OCI-LY7 (cell line): Measurements from ENCODE around the gene AKAP8L. TPM values are rescaled to one million over a fixed set of nuclear protein-coding genes. Genes with fewer than 3 reads are reported as not detected.

Experiments used
- BruUV-seq: library from RNA; stranded (reverse); fragments of 400-500 nt; replicated peaks from 2 replicates; lab custom pipeline; 2021; lab: Mats Ljungman, UMichigan
- CTCF ChIA-PET: fragments of 300-600 bp; sonication (Branson Sonifier 250); formaldehyde crosslinking; loops from one replicate; lab custom pipeline; 2022; ENCODE audit warnings: antibody characterized with exemption; ENCODE audit not compliant: unreplicated experiment; lab: Charles Lee
- POLR2A ChIA-PET: fragments of 300-600 bp; sonication (Branson Sonifier 250); formaldehyde crosslinking; loops from one replicate; lab custom pipeline; 2022; ENCODE audit warnings: antibody characterized with exemption; lab: Charles Lee
- DNase-seq: peaks from one replicate; pipeline ENCODE4 v3.0.0-alpha.2; 2015; ENCODE audit warnings: low spot score
- H2AFZ ChIP-seq: fragments of 200-600 bp; sonication (generic), shearing (Covaris generic); 2 replicates; pipeline ENCODE4 v1.6.1; 2014; ENCODE audit warnings: mild to moderate bottlenecking, antibody characterized with exemption, low read length, moderate library complexity
- H3K27ac ChIP-seq: fragments of 200-600 bp; sonication (generic); 2 replicates; pipeline ENCODE4 v1.5.1; 2014; ENCODE audit warnings: mixed run types, low read depth, mild to moderate bottlenecking, moderate library complexity, low read length, inconsistent platforms; ENCODE audit not compliant: poor library complexity, severe bottlenecking
- H3K36me3 ChIP-seq: fragments of 200-600 bp; sonication (generic); 2 replicates; pipeline ENCODE4 v1.6.1; 2014; ENCODE audit warnings: mild to moderate bottlenecking, antibody characterized with exemption, low read length, moderate library complexity, mixed read lengths; ENCODE audit not compliant: insufficient read depth
- H3K4me1 ChIP-seq: fragments of 200-600 bp; sonication (generic); 2 replicates; pipeline ENCODE4 v1.5.1; 2014; ENCODE audit warnings: mild to moderate bottlenecking, low read length; ENCODE audit not compliant: insufficient read depth, poor library complexity, severe bottlenecking
- H3K4me2 ChIP-seq: fragments of 200-600 bp; sonication (generic); 2 replicates; pipeline ENCODE4 v1.6.1; 2014; ENCODE audit warnings: mild to moderate bottlenecking, low read length
- H3K4me3 ChIP-seq: fragments of 200-600 bp; sonication (generic); 2 replicates; pipeline ENCODE4 v1.5.1; 2014; ENCODE audit warnings: mild to moderate bottlenecking, low read depth, low read length; ENCODE audit not compliant: poor library complexity, severe bottlenecking
- H3K79me2 ChIP-seq: fragments of 200-600 bp; sonication (generic); 2 replicates; pipeline ENCODE4 v1.6.1; 2016; ENCODE audit warnings: low read depth, mild to moderate bottlenecking, low read length, moderate library complexity, mixed read lengths; ENCODE audit not compliant: insufficient read depth
- H3K9me2 ChIP-seq: fragments of 200-600 bp; sonication (generic); 2 replicates; pipeline ENCODE4 v1.6.1; 2016; ENCODE audit warnings: mild to moderate bottlenecking, low read length, mixed read lengths; ENCODE audit not compliant: insufficient read depth
- H3K9me3 ChIP-seq: fragments of 200-600 bp; sonication (generic); 2 replicates; pipeline ENCODE4 v1.6.1; 2014; ENCODE audit warnings: mild to moderate bottlenecking, mixed run types, low read length, mixed read lengths
- H4K20me1 ChIP-seq: fragments of 200-600 bp; sonication (generic); 2 replicates; pipeline ENCODE4 v1.6.1; 2014; ENCODE audit warnings: mild to moderate bottlenecking, antibody characterized with exemption, low read length, moderate library complexity, mixed read lengths; ENCODE audit not compliant: insufficient read depth
- EZH2phosphoT487 ChIP-seq: fragments of 200-600 bp; sonication (generic); IDR thresholded peaks from 2 replicates; pipeline ENCODE4 v1.6.1; 2018; ENCODE audit warnings: low read depth, borderline replicate concordance, mild to moderate bottlenecking, mixed run types, antibody characterized with exemption, low read length, moderate library complexity, mixed read lengths
- intact Hi-C: fragments of 100-400 bp; cut with micrococcal nuclease; formaldehyde crosslinking; loops from one replicate; pipeline ENCODE4 v1.10.0; 2022; ENCODE audit not compliant: unreplicated experiment
- total RNA-seq, 2 experiments: library from RNA; depleted of rRNA in 1 of 2; stranded (reverse); fragments of >200 nt in 1 of 2; shearing (Covaris generic) in 1 of 2; gene quantifications; 2 replicates each; pipeline ENCODE4 v1.2.3, GENCODE V29; 2014 to 2022
- TF ChIP-seq, protein P1 (sequence below): fragments of 200-600 bp; sonication (generic); conservative IDR thresholded peaks from 2 replicates; pipeline ENCODE4 v1.5.1; 2014; ENCODE audit warnings: mild to moderate bottlenecking, antibody characterized with exemption, low read length, moderate library complexity, mixed read lengths

Gene AKAP8L
- total RNA-seq, 2 experiments from 2014 or later = 119 to 124 TPM

DNA sequence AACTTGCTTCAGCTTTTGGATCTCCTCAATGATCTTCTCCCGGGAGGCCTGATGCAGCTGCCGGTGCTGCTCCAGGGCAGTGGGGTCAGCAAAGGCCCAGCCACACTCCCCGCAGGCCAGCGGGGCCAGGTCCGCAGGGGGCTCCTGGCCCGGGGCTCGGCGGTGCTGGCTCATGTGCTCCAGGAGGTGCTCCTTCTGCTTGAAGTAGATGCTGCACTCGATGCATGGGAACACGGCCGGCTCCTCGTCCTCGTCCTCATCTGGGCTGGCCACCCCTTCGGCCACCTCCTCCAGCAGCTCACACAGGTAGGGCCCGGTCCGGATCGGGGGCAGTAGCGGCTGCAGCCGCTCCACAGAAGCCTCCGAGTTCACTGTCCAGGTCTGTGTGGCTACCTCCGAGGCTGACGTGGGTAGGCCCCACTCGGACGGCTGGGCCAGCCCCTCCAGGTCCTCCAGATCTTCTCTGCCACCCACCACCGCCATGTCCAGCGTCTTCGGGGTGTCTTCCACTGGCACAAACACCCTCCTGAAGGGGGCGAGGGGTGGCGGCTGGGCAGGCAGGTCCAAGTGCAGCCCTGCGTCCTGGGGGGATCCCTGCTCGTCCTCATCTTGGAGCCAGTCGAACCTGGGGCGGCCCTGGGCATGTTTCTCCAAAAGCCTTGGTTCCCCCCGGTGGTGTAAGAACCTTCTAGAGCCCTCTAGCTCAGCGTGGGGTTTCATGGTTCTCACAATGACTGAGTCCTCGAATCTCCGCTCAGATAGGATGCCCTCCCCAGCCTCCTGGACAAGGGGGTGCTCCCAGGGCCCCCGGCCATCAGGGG lies 21.2 kb upstream of the AKAP8L start:
- no TSS peak for BruUV-seq
- no peaks in the 10 kb centered on the region for H3K36me3 ChIP-seq
- no peaks in the 10 kb centered on the region for H3K79me2 ChIP-seq
- TF ChIP-seq, protein P1, sequence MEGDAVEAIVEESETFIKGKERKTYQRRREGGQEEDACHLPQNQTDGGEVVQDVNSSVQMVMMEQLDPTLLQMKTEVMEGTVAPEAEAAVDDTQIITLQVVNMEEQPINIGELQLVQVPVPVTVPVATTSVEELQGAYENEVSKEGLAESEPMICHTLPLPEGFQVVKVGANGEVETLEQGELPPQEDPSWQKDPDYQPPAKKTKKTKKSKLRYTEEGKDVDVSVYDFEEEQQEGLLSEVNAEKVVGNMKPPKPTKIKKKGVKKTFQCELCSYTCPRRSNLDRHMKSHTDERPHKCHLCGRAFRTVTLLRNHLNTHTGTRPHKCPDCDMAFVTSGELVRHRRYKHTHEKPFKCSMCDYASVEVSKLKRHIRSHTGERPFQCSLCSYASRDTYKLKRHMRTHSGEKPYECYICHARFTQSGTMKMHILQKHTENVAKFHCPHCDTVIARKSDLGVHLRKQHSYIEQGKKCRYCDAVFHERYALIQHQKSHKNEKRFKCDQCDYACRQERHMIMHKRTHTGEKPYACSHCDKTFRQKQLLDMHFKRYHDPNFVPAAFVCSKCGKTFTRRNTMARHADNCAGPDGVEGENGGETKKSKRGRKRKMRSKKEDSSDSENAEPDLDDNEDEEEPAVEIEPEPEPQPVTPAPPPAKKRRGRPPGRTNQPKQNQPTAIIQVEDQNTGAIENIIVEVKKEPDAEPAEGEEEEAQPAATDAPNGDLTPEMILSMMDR = no peak
- TF ChIP-seq EZH2phosphoT487 = no peak
- intact Hi-C loops = no loop called here
- no peak overlapping the region for H3K4me3 ChIP-seq
- H3K9me2 ChIP-seq = no peaks in the 10 kb centered on the region
- no peaks in the 10 kb centered on the region for H3K4me1 ChIP-seq
- POLR2A ChIA-PET = no interaction called here
- H2AFZ ChIP-seq = no peak overlapping the region
- H4K20me1 ChIP-seq = no peaks in the 10 kb centered on the region
- H3K4me2 ChIP-seq = no peak overlapping the region
- CTCF ChIA-PET = no interaction called here
- H3K9me3 ChIP-seq = no peaks in the 10 kb centered on the region
- H3K27ac ChIP-seq = no peak overlapping the region
- DNase-seq = no peak

DNA sequence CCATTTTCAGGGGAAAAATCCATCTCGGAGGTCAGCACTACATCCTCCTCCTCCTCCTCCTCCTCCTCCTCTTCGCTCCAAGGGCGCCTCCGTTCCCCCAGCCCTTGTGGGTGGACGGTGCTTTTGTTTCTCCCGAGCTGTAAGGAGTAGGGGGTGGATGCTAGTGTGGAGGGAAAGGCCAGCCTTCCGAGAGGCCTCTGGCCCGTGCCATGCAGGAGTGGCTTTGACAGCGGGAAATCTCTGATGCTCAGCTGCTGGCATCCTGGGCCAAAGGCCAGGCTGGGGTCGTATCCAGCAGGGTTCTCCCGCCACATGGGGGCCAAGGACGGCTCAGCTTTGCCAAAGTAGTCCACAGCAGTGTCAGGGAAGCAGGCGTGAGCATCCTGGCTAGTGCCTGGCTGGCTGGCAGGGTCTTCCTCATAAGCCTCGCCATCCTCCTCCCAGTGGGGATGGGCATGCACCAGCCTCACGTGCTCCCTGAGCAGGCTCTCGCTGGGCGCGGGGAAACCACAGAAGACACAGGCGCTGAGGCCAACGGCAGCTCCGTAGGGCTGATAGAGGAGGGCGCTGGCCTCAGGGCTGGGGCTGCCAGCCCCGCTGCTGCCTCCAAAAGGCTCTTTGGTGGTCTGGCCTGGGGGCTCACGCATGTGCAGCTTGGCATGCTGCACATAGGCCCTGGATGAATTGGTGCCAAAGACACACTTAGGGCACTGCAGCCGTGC lies 20.5 kb upstream of the AKAP8L start:
- TF ChIP-seq, protein P1 = no peak
- no peak for TF ChIP-seq EZH2phosphoT487
- CTCF ChIA-PET = no interaction called here
- Histone ChIP-seq H3K4me1 (no peaks in the 10 kb centered on the region), H3K27ac (no peak overlapping the region), H4K20me1 (no peaks in the 10 kb centered on the region), H3K36me3 (no peaks in the 10 kb centered on the region), H2AFZ (no peak overlapping the region), H3K9me2 (no peaks in the 10 kb centered on the region), H3K9me3 (no peaks in the 10 kb centered on the region), H3K4me2 (no peak overlapping the region), H3K79me2 (no peaks in the 10 kb centered on the region), H3K4me3 (no peak overlapping the region)
- no peak for DNase-seq
- POLR2A ChIA-PET = no interaction called here
- BruUV-seq = no TSS peak
- intact Hi-C loops = no loop called here

DNA sequence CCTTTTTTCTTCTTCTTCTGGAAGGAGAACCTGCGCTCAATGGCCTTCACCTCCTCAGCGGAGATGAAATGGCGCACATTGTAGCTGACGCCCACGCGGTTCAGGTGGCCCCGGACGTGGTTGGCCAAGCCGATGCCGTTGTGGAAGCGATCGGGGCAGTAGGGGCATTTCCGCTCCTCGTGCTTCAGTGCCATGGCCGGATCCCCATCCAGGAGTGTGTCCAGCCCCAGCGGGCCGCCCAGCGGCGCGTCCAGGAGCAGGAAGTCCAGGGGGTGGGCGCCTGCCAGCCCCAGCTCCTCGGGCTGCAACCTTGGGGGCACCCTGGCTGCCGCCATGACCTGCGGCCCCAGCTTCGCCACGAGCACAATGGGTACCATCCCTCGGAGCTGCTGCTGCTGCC lies 19.8 kb upstream of the AKAP8L start:
- intact Hi-C loops = no loop called here
- no peak overlapping the region for H3K27ac ChIP-seq
- no peak overlapping the region for H2AFZ ChIP-seq
- no peaks in the 10 kb centered on the region for H3K9me3 ChIP-seq
- no peaks in the 10 kb centered on the region for H3K9me2 ChIP-seq
- no peak overlapping the region for H3K4me3 ChIP-seq
- peaks cover 1% of the 10 kb centered on the region for H3K4me1 ChIP-seq
- H4K20me1 ChIP-seq = no peaks in the 10 kb centered on the region
- H3K79me2 ChIP-seq = no peaks in the 10 kb centered on the region
- H3K36me3 ChIP-seq = no peaks in the 10 kb centered on the region
- no TSS peak for BruUV-seq
- TF ChIP-seq, protein P1 = no peak
- no peak for TF ChIP-seq EZH2phosphoT487
- DNase-seq = no peak
- ChIA-PET POLR2A (no interaction called here), CTCF (no interaction called here)
- H3K4me2 ChIP-seq = no peak overlapping the region
